GM12873 (cell line): ENCODE measurements around the gene GRIFIN.

Experiments
- TF ChIP-seq, protein P1 (sequence below): IDR thresholded peaks from 2 replicates; pipeline ENCODE4 v1.5.1; 2012; ENCODE audit warnings: low read depth, mild to moderate bottlenecking, moderate library complexity, low read length, control low read depth; ENCODE audit not compliant: insufficient read depth; ENCODE audit errors: missing control alignments

Gene GRIFIN

DNA sequence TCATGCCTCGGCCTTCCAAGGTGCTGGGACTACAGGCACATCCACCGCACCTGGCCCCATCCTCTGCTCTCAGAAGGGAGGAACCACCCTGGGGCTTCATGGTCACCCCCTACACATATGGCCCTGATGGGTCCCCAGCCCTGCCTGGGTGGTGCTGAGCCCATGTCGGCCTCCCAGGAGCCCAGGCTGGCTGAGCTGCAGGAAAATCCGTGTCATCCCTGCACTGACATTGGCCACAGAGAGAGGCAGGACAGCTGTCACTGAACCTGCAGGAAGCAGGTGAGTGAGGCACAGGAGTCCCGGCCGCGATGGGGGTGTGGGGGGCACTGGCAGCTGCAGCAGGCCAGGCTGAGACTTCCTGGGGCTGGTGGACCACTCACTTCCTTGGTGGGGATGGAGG is 8.0 kb downstream of the GRIFIN start:
- TF ChIP-seq, protein P1, sequence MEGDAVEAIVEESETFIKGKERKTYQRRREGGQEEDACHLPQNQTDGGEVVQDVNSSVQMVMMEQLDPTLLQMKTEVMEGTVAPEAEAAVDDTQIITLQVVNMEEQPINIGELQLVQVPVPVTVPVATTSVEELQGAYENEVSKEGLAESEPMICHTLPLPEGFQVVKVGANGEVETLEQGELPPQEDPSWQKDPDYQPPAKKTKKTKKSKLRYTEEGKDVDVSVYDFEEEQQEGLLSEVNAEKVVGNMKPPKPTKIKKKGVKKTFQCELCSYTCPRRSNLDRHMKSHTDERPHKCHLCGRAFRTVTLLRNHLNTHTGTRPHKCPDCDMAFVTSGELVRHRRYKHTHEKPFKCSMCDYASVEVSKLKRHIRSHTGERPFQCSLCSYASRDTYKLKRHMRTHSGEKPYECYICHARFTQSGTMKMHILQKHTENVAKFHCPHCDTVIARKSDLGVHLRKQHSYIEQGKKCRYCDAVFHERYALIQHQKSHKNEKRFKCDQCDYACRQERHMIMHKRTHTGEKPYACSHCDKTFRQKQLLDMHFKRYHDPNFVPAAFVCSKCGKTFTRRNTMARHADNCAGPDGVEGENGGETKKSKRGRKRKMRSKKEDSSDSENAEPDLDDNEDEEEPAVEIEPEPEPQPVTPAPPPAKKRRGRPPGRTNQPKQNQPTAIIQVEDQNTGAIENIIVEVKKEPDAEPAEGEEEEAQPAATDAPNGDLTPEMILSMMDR = no peak

- TF ChIP-seq, protein P1 = no peak
Measured at GRCh38 chr7:2466675-2467074, 9.5 kb downstream of the GRIFIN start.

DNA sequence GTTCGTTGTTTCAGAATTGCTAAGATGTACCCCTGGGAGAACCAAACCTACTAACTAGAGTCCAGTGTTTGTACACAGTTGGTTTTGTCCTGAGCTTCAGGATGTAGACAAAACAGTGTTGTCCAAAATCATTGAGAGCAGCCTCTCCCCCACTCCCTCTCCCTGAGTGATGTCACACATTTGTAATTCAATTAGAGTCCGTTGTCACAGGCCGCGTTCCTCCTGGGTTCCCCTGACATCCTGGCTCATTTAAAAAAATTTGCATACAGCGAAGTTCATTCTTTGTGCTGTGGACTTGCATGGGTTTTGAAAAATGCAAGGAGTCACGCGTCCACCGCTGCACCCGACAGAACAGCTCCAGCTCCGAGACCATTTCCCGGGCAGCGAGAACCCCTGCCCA is 10.3 kb downstream of the GRIFIN start:
- TF ChIP-seq, protein P1 = no peak

DNA sequence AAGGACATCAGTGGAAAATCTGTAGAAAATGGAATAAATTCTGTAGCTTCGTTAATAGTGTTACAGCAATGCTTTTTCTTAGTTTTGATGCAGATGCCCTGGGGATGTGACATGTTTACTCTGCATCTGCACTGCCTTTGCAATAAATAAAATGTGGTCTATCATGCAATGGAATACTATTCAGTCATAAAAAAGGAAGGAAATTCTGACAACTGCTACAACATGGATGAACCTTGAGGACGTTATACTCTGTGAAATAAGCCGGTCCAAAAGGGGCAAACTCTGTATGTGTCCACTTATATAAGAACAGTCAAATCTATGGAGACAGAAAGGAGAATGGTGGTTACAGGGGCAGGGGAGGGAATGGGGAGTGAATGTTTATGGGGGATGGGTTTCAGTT is 13.5 kb downstream of the GRIFIN start:
- TF ChIP-seq, protein P1 = no peak

- TF ChIP-seq, protein P1 = no peak
Measured at GRCh38 chr7:2461268-2462026, 14.8 kb downstream of the GRIFIN start.

DNA sequence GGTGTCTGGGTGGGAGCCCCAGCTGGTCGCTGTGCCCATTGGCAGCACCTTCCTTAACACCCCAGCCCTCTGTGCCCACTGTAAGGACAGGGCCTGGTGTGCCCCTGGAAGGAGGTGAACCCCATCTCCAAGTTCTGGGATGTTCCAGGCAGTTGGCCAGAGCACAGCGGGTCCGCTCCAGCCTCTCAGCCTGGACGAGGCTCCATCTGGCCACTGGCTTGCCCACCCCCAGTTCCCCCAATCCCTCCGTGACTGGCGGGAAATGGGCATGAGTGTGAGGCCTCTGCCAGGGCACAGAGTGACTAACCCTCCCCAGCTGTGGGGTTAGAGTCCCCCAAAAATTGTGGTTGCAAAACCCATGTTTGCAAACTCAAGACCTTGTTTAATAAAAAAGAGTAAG is 15.6 kb downstream of the GRIFIN start:
- TF ChIP-seq, protein P1 = no peak

DNA sequence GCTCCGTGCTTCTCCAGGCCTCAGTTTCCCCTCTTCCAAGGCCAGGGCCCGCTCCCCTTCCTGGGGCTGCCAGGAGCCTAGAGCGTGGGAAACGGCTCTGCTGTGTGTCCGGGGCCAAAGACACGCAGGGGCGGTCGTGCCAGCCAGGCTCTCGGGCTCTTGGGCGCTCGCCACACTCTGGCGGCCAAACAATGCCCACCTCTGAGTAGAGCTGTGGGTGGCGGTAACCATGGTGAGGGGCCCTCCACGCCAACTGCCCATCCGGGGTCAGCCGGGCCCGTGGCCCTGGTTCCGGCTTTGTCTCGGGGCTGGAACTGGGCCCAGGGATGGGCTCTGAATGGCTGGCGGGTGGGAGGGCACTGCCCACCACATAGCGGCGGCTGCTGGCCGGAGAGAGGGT is 16.0 kb downstream of the GRIFIN start:
- TF ChIP-seq, protein P1 = no peak
